K562 (cell line): ENCODE results near the gene CDIPT. TPM values are rescaled to one million over a fixed set of nuclear protein-coding genes. Genes with fewer than 3 reads are reported as not detected.

ENCODE experiments used
- ATAC-seq: fragments of 200-7000 bp; cut with Tn5 transposase; 3 replicates; pipeline ENCODE4 v1.9.1; 2020; ENCODE audit warnings: moderate library complexity
- BruUV-seq: library from RNA; stranded (reverse); fragments of 400-500 nt; replicated peaks from 2 replicates; lab custom pipeline; 2021; lab: Mats Ljungman, UMichigan
- CTCF ChIA-PET: fragments of 300-600 bp; formaldehyde crosslinking; extraction: SDS; loops from one replicate; lab custom pipeline; 2021; ENCODE audit warnings: low intra/inter-chr PET ratio; lab: Yijun Ruan, JAX
- POLR2A ChIA-PET: fragments of 300-600, 350-650 bp; sonication (Branson Sonifier 250); formaldehyde crosslinking; extraction: SDS; loops from one replicate; lab custom pipeline; 2021; ENCODE audit warnings: antibody characterized with exemption, inconsistent platforms; lab: Yijun Ruan, JAX
- DNase-seq, 4 experiments: peaks; one replicate each; pipeline versions ENCODE4 v3.0.0 to v3.0.0-alpha.2; 2011 to 2018; ENCODE audit warnings: low spot score in 3 of 4, mixed read lengths in 3 of 4; ENCODE audit errors: extremely low read depth in 1 of 4
- FAIRE-seq: peaks from 2 replicates; lab custom pipeline; 2011; peaks lifted over from hg19 to GRCh38; lab: Jason Lieb, UNC
- H2AFZ ChIP-seq: 2 replicates; pipeline ENCODE4 v1.6.0; 2011; ENCODE audit warnings: low read depth, low read length, control low read depth, inconsistent platforms
- H3K27ac ChIP-seq: fragments of 200-600 bp; 3 replicates; pipeline ENCODE4 v1.8.0; 2011; ENCODE audit warnings: low read depth, mild to moderate bottlenecking, control low read depth, inconsistent platforms, low read length, moderate library complexity, mixed read lengths; ENCODE audit errors: extremely low read depth
- H3K27me3 ChIP-seq, 2 experiments: fragments of 300-600 bp in 1 of 2; 2 replicates in 1 of 2; 3 replicates in 1 of 2; pipeline versions ENCODE4 v1.6.0 to v1.8.0; 2011; ENCODE audit warnings: inconsistent platforms in 2 of 2, low read length in 2 of 2, mild to moderate bottlenecking in 1 of 2, mixed read lengths in 1 of 2, moderate library complexity in 1 of 2; ENCODE audit not compliant: control insufficient read depth in 2 of 2, insufficient read depth in 2 of 2
- H3K36me3 ChIP-seq: fragments of 300-600 bp; 3 replicates; pipeline ENCODE4 v1.8.0; 2011; ENCODE audit warnings: mild to moderate bottlenecking, low read length, inconsistent platforms; ENCODE audit not compliant: control insufficient read depth, insufficient read depth
- H3K4me1 ChIP-seq, 2 experiments: fragments of 200-600 bp in 1 of 2; replicated peaks in 1 of 2; 2 replicates in 1 of 2; 3 replicates in 1 of 2; pipeline versions ENCODE4 v1.5.1 to v1.8.0; 2011; ENCODE audit warnings: inconsistent platforms in 2 of 2, low read length in 2 of 2, mild to moderate bottlenecking in 1 of 2, mixed read lengths in 1 of 2, moderate library complexity in 1 of 2; ENCODE audit not compliant: control insufficient read depth in 2 of 2, insufficient read depth in 2 of 2
- H3K4me2 ChIP-seq: 2 replicates; pipeline ENCODE4 v1.6.1; 2011; ENCODE audit warnings: low read length, control low read depth, inconsistent platforms, mixed read lengths; ENCODE audit not compliant: insufficient read depth
- H3K4me3 ChIP-seq: fragments of 200-600 bp; sonication (generic), shearing (Covaris generic); 2 replicates; pipeline ENCODE4 v1.5.1; 2016; ENCODE audit warnings: control low read depth, inconsistent platforms
- H3K79me2 ChIP-seq: fragments of 200-600 bp; 3 replicates; pipeline ENCODE4 v1.8.0; 2011; ENCODE audit warnings: low read length, inconsistent platforms; ENCODE audit not compliant: control insufficient read depth, insufficient read depth
- H3K9ac ChIP-seq, 2 experiments: 2 replicates each; pipeline versions ENCODE4 v1.6.0 to v1.6.1; 2011; ENCODE audit warnings: low read depth in 2 of 2, low read length in 2 of 2, control low read depth in 1 of 2, inconsistent platforms in 1 of 2, mild to moderate bottlenecking in 1 of 2, mixed read lengths in 1 of 2; ENCODE audit not compliant: insufficient read depth in 1 of 2
- H3K9me1 ChIP-seq: one replicate; pipeline ENCODE4 v1.6.0; 2011; ENCODE audit warnings: inconsistent platforms, mild to moderate bottlenecking, low read length, moderate library complexity; ENCODE audit not compliant: control insufficient read depth, insufficient read depth
- H3K9me3 ChIP-seq: replicated peaks from 2 replicates; pipeline ENCODE4 v1.5.1; 2011; ENCODE audit warnings: low read depth, low read length, inconsistent platforms; ENCODE audit not compliant: control insufficient read depth, insufficient read depth
- H4K20me1 ChIP-seq: replicated peaks from 2 replicates; pipeline ENCODE4 v1.6.1; 2011; ENCODE audit warnings: low read length, inconsistent platforms, mixed read lengths; ENCODE audit not compliant: control insufficient read depth, insufficient read depth
- CBFA2T3 ChIP-seq: fragments of 450-650 bp; IDR thresholded peaks from 2 replicates; pipeline ENCODE4 v1.6.1; 2017
- ERF ChIP-seq: fragments of 450-650 bp; formaldehyde crosslinking; IDR thresholded peaks from 2 replicates; pipeline ENCODE4 v1.4.0; 2020; ENCODE audit warnings: mild to moderate bottlenecking, mixed read lengths
- EZH2 ChIP-seq: IDR thresholded peaks from 2 replicates; pipeline ENCODE4 v1.6.1; 2012; ENCODE audit warnings: low read depth, mild to moderate bottlenecking, inconsistent platforms, low read length, borderline replicate concordance
- FIP1L1 ChIP-seq: fragments of 200-400 bp; formaldehyde crosslinking; IDR thresholded peaks from 2 replicates; pipeline ENCODE4 v1.6.1; 2018; ENCODE audit warnings: mild to moderate bottlenecking, low read depth, low read length; ENCODE audit not compliant: poor library complexity, severe bottlenecking
- HMG20A ChIP-seq: fragments of 450-650 bp; formaldehyde crosslinking; conservative IDR thresholded peaks from 2 replicates; pipeline ENCODE4 v1.4.0; 2020; ENCODE audit warnings: mild to moderate bottlenecking, mixed read lengths
- POLR2G ChIP-seq: fragments of 200-400 bp; formaldehyde crosslinking; IDR thresholded peaks from 2 replicates; pipeline ENCODE4 v1.6.1; 2017; ENCODE audit warnings: low read depth, mild to moderate bottlenecking, antibody characterized with exemption, low read length, moderate library complexity
- ZBTB1 ChIP-seq: sonication (generic); formaldehyde crosslinking; IDR thresholded peaks from 2 replicates; pipeline ENCODE4 v1.8.1; 2023; ENCODE audit warnings: missing genetic modification reagents, low read depth, mild to moderate bottlenecking, borderline replicate concordance
- ZNF263 ChIP-seq: sonication (generic); formaldehyde crosslinking; IDR thresholded peaks from 2 replicates; pipeline ENCODE4 v1.8.0; 2022; ENCODE audit warnings: mild to moderate bottlenecking, missing genetic modification reagents, borderline replicate concordance
- WGBS: fragments of 100-300 bp; shearing (Covaris generic); methylation state at CpG from one replicate; pipeline ENCODE4 v1.1.6; 2016; ENCODE audit warnings: low coverage, mixed read lengths; ENCODE audit not compliant: insufficient coverage; ENCODE audit errors: missing lambda C conversion rate; 5-methylcytosine and 5-hydroxymethylcytosine counted together
- in situ Hi-C: fragments of 300-500 bp; cut with MboI; formaldehyde crosslinking; loops from 4 replicates; pipeline ENCODE4 v1.15.0; 2018; ENCODE audit warnings: inconsistent platforms, mixed read lengths
- intact Hi-C: fragments of 100-400 bp; cut with micrococcal nuclease; formaldehyde crosslinking; loops from 2 replicates; pipeline ENCODE4 v1.14.2; 2022
- polyA plus RNA-seq, 8 experiments: library from polyadenylated mRNA; depleted of rRNA in 4 of 8; stranded (reverse) in 5 of 8; unstranded in 3 of 8; fragments of >200 nt; fragmentation: Nextera tagmentation in 2 of 8; fragmentation: Illumina TruSeq in 1 of 8; extraction: Ambion mirVana in 2 of 8; extraction: Trizol in 1 of 8; gene quantifications; 2 replicates each; pipeline versions ENCODE4 v1.2.1 to v1.2.3, GENCODE V29; 2011 to 2014; ENCODE audit warnings: inconsistent platforms in 1 of 8, missing spikeins in 1 of 8
- total RNA-seq, 7 experiments: library from RNA; depleted of rRNA in 6 of 7; stranded (reverse); fragments of >200 nt in 6 of 7; fragmentation: Illumina TruSeq in 2 of 7; extraction: Trizol in 2 of 7; gene quantifications; 2 replicates each; pipeline versions ENCODE4 v1.2.1 to v1.2.3, GENCODE V29; 2011 to 2021; ENCODE audit warnings: low replicate concordance in 1 of 7
- TF ChIP-seq, protein P1 (sequence below): fragments of 450-650 bp; IDR thresholded peaks from 2 replicates; pipeline ENCODE4 v1.6.1; 2018; ENCODE audit warnings: mild to moderate bottlenecking, low read depth; ENCODE audit not compliant: partially characterized antibody
- TF ChIP-seq, protein P2 (sequence below): fragments of 450-650 bp; IDR thresholded peaks from 2 replicates; pipeline ENCODE4 v1.6.1; 2018; ENCODE audit not compliant: partially characterized antibody
- TF ChIP-seq, protein P3 (sequence below): fragments of 450-650 bp; IDR thresholded peaks from 2 replicates; pipeline ENCODE4 v1.6.1; 2016; ENCODE audit warnings: borderline replicate concordance

The CDIPT gene
- total and polyA plus RNA-seq, 9 of the 15 experiments (the other 6 are each of a cell fraction or from before 2014, with no cell fraction given), result 1.3 to 37.0 (median 23.0) TPM

DNA sequence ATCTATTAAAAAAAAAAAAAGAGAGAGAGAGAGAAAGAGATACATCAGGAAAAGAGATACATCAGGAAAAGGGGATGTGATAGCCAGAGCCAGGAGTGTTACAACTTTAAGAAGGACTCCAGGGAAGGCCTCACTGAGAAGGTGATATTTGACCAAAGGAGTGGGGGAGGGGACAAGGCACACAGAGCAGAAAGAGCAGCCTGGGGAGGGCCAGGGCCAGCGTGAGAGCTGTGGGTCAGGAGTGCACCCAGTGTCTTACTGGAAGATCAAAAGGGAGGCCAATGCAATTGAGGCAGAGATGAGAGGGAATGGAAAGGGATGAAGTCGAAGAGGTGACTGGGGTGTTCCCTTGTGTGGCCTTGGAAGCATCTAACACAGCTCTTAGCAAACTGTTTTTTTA lies 44.9 kb upstream of the CDIPT start (continued):
- TF ChIP-seq, protein P1, sequence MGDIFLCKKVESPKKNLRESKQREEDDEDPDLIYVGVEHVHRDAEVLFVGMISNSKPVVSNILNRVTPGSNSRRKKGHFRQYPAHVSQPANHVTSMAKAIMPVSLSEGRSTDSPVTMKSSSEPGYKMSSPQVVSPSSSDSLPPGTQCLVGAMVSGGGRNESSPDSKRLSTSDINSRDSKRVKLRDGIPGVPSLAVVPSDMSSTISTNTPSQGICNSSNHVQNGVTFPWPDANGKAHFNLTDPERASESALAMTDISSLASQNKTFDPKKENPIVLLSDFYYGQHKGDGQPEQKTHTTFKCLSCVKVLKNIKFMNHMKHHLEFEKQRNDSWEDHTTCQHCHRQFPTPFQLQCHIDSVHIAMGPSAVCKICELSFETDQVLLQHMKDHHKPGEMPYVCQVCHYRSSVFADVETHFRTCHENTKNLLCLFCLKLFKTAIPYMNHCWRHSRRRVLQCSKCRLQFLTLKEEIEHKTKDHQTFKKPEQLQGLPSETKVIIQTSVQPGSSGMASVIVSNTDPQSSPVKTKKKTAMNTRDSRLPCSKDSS, result no peak
- TF ChIP-seq EZH2, result no peak
- TF ChIP-seq, all 486 proteins: peak for 0

DNA sequence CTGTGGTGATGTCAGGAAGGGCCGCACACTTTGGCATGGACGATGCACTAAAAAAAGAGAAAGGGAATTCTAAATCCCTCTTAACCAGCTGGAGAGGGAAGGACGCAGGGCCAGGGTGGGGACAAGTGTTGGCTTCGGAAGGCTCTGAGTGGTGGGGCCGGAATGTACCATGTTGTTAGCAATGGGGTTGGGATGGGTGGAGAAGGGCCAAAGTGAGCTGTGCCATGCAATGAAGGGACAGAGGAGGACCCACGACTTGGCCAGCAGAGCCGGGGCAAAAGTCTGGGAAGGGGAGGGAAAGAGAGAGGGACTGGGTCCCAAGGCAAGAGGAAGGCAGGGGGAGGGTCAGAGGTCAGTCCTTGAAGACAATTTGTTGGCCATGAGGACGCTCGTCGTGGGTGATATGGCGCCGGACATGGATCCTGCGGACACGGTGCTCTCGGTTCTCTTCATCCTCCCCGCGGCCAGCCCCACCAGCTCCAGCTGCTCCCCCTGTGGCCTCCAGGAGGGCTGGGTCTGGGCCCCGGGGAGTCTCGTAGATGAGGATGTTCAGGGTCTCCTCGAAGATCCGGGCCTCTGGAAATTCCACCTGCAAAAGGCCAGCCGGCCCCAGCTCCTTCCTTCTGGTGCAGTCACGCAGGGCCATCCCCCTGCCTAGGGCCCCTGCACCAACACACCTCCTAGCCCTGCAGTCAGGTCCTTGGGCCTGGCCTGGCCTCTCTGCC lies 43.7 kb upstream of the CDIPT start:
- TF ChIP-seq FIP1L1, result no peak
- no peak for TF ChIP-seq CBFA2T3
- TF ChIP-seq ZNF263 (CRISPR knock-in tag), result peak; percentile 43; the same call in 1 of the 2 replicates
- TF ChIP-seq, protein P2, sequence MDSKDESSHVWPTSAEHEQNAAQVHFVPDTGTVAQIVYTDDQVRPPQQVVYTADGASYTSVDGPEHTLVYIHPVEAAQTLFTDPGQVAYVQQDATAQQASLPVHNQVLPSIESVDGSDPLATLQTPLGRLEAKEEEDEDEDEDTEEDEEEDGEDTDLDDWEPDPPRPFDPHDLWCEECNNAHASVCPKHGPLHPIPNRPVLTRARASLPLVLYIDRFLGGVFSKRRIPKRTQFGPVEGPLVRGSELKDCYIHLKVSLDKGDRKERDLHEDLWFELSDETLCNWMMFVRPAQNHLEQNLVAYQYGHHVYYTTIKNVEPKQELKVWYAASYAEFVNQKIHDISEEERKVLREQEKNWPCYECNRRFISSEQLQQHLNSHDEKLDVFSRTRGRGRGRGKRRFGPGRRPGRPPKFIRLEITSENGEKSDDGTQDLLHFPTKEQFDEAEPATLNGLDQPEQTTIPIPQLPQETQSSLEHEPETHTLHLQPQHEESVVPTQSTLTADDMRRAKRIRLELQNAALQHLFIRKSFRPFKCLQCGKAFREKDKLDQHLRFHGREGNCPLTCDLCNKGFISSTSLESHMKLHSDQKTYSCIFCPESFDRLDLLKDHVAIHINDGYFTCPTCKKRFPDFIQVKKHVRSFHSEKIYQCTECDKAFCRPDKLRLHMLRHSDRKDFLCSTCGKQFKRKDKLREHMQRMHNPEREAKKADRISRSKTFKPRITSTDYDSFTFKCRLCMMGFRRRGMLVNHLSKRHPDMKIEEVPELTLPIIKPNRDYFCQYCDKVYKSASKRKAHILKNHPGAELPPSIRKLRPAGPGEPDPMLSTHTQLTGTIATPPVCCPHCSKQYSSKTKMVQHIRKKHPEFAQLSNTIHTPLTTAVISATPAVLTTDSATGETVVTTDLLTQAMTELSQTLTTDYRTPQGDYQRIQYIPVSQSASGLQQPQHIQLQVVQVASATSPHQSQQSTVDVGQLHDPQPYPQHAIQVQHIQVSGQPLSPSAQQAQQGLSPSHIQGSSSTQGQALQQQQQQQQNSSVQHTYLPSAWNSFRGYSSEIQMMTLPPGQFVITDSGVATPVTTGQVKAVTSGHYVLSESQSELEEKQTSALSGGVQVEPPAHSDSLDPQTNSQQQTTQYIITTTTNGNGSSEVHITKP, result peak; percentile 85
- TF ChIP-seq POLR2G, result peak; percentile 28; the same call in 1 of the 2 replicates
- no peak for TF ChIP-seq ZBTB1 (CRISPR knock-in tag)
- no peak for TF ChIP-seq ERF
- TF ChIP-seq, protein P3, sequence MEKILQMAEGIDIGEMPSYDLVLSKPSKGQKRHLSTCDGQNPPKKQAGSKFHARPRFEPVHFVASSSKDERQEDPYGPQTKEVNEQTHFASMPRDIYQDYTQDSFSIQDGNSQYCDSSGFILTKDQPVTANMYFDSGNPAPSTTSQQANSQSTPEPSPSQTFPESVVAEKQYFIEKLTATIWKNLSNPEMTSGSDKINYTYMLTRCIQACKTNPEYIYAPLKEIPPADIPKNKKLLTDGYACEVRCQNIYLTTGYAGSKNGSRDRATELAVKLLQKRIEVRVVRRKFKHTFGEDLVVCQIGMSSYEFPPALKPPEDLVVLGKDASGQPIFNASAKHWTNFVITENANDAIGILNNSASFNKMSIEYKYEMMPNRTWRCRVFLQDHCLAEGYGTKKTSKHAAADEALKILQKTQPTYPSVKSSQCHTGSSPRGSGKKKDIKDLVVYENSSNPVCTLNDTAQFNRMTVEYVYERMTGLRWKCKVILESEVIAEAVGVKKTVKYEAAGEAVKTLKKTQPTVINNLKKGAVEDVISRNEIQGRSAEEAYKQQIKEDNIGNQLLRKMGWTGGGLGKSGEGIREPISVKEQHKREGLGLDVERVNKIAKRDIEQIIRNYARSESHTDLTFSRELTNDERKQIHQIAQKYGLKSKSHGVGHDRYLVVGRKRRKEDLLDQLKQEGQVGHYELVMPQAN, result no peak
- no peak for TF ChIP-seq HMG20A (CRISPR knock-in tag)
- H3K4me3 ChIP-seq, result no peak overlapping the region
- BruUV-seq, result no TSS peak
- H3K9me3 ChIP-seq, result no peaks in the 10 kb centered on the region
- intact Hi-C loops, result no loop called here
- H3K9ac ChIP-seq, result no peak overlapping the region
- H4K20me1 ChIP-seq, result no peaks in the 10 kb centered on the region
- DNase-seq, result no peak
- ChIA-PET CTCF (no interaction called here), POLR2A (interaction anchor here (0.6 to 1.0 kb wide), 3 partner anchors 11 to 86 kb away, joined by 3 to 4 read pairs (median 3); partner anchors contain the start of gene MVP)
- WGBS, result 62% methylated on average over 16 of the region's 23 CpGs
- no peaks in the 10 kb centered on the region for H3K36me3 ChIP-seq
- H2AFZ ChIP-seq, result no peak overlapping the region
- ATAC-seq, result no peak
- H3K27me3 ChIP-seq, result peaks cover 4 to 5% of the 10 kb centered on the region in 2 experiments; a peak in 3 of 5 replicates
- in situ Hi-C loops, result no loop called here
- no peak overlapping the region for H3K27ac ChIP-seq
- peaks cover 0 to 15% of the 10 kb centered on the region in 2 experiments; a peak in 2 of 5 replicates for H3K4me1 ChIP-seq
- no peak for FAIRE-seq
- no peaks in the 10 kb centered on the region for H3K9me1 ChIP-seq
- no peaks in the 10 kb centered on the region for H3K79me2 ChIP-seq
- no peak overlapping the region for H3K4me2 ChIP-seq
